ENCODE measurements around the gene SPATA2L. TPM values are rescaled to one million over a fixed set of nuclear protein-coding genes. Genes with fewer than 3 reads are reported as not detected.
"Not testable (repeated sequence)": the region's sequence is repeated elsewhere in the genome, so short reads cannot be mapped to it uniquely, and the experiment has no call there.

The SPATA2L gene
- total RNA-seq, 2 donors from 2014 or later, result 5.9 to 12.7 TPM

DNA sequence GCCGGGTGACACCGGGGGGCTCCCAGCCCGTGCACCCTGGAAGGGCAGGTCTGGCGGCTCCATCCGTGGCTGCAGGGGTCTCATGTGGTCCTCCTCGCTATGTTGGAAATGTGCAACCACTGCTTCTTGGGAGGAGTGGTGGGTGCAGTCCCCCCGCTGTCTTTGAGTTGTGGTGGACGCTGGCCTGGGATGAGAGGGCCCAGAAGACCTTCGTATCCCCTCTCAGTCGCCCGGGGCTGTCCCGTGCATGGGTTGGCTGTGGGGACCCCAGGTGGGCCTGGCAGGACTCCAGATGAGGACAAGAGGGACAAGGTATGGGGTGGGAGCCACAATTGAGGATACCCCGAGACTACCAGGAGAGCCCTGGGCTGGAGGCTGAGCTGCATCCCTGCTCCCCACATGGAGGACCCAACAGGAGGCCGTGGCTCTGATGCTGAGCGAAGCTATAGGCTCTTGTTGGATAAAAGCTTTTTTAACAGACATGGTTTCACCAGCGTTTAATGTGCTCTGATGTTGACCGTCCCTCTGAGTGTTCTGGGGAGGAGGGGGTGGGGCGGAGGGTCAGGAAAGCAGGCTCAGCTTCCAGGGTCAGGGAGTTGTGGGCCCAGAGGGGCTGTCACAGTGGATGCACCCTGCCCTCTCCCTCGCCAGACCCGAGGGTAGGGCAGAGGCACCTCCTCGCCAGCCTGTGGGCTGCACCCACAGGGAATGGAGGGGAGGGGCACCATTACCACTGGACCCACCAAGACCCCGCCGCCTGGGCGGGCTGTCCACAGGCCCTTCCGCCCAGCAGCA is 5.4 kb downstream of the SPATA2L start:
- Histone ChIP-seq H3K9me3 (no peaks in the 10 kb centered on the region), H3K4me3 (no peak overlapping the region), H3K36me3 (peaks cover 22% of the 10 kb centered on the region), H3K27ac (no peak overlapping the region), H3K27me3 (no peaks in the 10 kb centered on the region), H3K4me1 (peaks cover 0 to 16% of the 10 kb centered on the region in 2 donors)
- DNase-seq (ENCODE audit: low spot score), result no peak
- TF ChIP-seq, protein P1, sequence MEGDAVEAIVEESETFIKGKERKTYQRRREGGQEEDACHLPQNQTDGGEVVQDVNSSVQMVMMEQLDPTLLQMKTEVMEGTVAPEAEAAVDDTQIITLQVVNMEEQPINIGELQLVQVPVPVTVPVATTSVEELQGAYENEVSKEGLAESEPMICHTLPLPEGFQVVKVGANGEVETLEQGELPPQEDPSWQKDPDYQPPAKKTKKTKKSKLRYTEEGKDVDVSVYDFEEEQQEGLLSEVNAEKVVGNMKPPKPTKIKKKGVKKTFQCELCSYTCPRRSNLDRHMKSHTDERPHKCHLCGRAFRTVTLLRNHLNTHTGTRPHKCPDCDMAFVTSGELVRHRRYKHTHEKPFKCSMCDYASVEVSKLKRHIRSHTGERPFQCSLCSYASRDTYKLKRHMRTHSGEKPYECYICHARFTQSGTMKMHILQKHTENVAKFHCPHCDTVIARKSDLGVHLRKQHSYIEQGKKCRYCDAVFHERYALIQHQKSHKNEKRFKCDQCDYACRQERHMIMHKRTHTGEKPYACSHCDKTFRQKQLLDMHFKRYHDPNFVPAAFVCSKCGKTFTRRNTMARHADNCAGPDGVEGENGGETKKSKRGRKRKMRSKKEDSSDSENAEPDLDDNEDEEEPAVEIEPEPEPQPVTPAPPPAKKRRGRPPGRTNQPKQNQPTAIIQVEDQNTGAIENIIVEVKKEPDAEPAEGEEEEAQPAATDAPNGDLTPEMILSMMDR (IDR thresholded peaks at IDR 0.05), result no peak

DNA sequence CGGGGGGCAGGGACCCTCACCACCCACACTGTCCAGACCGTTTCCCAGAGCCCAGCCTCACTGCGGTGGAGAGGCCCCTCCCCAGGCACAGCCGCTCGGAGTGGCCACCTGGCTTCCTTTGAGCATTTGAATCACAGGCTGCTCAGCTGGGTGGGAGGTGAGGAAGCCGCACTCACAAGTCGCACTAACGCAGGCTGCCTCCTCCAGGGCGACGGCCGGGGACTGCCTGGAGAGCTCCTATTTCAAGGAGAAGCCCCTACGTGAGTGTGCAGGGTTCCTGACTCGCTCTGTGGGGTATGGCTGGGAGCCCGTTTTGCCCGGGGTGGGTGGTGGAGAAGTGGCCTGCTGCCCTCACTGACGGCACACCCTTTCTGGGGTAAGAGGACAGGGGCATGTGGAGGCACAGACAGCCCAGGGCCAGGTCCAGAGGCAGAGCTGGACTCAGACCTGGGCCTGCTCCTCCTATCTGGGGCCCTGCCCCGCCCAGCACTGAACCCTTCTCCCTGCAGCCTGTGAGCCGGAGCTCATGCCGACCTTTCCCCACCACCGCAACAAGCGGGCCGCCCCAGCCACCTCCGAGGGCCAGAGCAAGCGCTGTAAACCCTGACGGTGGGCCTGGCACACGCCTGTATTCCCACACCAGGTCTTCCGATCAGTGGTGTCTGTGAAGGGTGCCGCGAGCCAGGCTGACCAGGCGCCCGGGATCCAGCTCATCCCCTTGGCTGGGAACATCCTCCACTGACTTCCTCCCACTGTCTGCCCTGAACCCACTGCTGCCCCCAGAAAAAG is 6.2 kb downstream of the SPATA2L start:
- no peaks in the 10 kb centered on the region for H3K27me3 ChIP-seq
- no peak overlapping the region for H3K27ac ChIP-seq
- no peak for DNase-seq (ENCODE audit: low spot score)
- H3K36me3 ChIP-seq, result peaks cover 23% of the 10 kb centered on the region
- no peaks in the 10 kb centered on the region for H3K9me3 ChIP-seq
- peaks cover 0 to 9% of the 10 kb centered on the region in 2 donors for H3K4me1 ChIP-seq
- no peak overlapping the region for H3K4me3 ChIP-seq
- TF ChIP-seq, protein P1 (IDR thresholded peaks at IDR 0.05), result no peak

DNA sequence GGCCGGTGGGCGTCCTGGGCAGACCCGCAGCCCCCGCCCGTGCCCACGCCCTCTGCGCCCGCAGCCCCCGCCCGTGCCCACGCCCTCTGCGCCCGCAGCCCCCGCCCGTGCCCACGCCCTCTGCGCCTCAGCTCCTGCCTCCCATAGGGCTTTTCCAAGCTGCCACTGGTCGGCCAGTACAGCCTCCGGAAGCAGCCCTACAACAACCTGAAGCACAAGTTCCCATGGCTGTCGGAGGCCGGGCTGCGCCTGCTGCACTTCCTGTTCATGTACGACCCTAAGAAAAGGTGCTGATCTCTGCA is 6.8 kb downstream of the SPATA2L start:
- not testable (repeated sequence) for H3K9me3 ChIP-seq; H3K27ac ChIP-seq; H3K4me3 ChIP-seq; H3K4me1 ChIP-seq; DNase-seq (ENCODE audit: low spot score); H3K27me3 ChIP-seq
- peaks cover 23% of the 10 kb centered on the region for H3K36me3 ChIP-seq

DNA sequence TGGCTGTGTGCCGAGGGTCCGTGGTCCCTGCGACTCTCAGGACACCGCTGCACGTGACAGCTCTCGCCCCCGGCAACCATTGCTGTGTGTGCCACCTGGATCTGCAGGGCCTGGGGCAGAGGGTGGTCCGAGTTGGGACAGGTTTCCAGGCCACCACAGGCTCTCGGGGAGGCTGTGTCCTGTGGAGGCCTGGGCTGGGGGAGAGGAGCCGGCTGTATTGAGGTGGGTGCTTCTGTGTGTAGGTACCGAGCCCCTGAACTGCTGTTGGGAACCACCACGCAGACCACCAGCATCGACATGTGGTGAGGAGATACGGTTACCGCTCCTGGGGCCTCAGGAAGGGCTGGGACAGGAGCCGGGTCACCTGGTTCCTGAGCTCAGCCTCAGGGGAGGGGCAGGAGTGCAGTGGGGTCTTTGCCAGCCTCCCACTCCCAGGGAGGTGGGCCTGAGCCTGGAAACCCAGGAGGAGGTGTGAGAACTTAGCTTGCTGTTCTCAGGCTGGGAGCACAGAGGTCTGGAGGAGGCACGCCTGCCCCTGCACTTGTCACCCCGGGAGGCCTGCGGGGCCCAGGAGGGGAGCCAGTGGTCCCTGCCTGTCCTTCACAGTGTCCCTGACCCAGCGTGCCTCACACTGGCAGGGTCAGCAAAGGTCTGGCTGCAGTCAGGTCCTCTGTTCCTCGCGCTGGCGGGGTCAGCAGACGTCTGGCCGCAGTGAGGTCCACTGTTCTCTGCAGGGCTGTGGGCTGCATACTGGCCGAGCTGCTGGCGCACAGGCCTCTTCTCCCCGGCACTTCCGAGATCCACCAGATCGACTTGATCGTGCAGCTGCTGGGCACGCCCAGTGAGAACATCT is 7.3 kb downstream of the SPATA2L start:
- H3K36me3 ChIP-seq, result peaks cover 23% of the 10 kb centered on the region
- H3K4me1 ChIP-seq, result no peaks in the 10 kb centered on the region
- no peaks in the 10 kb centered on the region for H3K27me3 ChIP-seq
- DNase-seq (ENCODE audit: low spot score), result no peak
- no peaks in the 10 kb centered on the region for H3K9me3 ChIP-seq
- TF ChIP-seq, protein P1 (IDR thresholded peaks at IDR 0.05), result no peak
- no peak overlapping the region for H3K27ac ChIP-seq
- no peak overlapping the region for H3K4me3 ChIP-seq

DNA sequence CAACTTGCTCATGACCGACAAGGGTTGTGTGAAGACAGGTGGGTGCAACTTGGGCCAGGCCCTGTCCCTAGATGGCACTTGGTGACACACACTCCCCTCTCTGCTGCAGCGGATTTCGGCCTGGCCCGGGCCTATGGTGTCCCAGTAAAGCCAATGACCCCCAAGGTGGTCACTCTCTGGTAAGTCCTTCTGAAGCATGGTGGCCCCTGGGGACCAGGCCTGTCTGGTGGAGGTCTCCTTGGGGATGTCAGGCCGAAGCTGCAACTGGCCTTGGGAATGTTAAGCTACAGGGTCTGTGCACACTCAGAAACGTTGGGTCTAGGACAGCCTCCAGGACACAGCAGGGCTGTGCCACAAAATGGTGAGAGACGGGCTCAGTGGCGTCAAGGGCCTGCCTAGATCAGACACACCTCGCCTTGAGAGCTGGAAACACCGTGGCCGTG is 8.2 kb downstream of the SPATA2L start:
- Histone ChIP-seq H3K4me3 (no peak overlapping the region), H3K4me1 (no peaks in the 10 kb centered on the region), H3K9me3 (no peaks in the 10 kb centered on the region), H3K27me3 (no peaks in the 10 kb centered on the region), H3K36me3 (peaks cover 23% of the 10 kb centered on the region), H3K27ac (no peak overlapping the region)
- no peak for DNase-seq (ENCODE audit: low spot score)
- TF ChIP-seq, protein P1 (IDR thresholded peaks at IDR 0.05), result no peak

Measured in right atrium auricular region (tissue), 2 donors.